HG03097 (cell line): ENCODE measurements around the gene DAPK2.

Experiments used
- ATAC-seq: cut with Tn5 transposase; IDR thresholded peaks from one replicate; pipeline ENCODE4 v1.9.1; 2021; ENCODE audit not compliant: unreplicated experiment, low FRiP score

The DAPK2 gene

GRCh38 chr15:63879995-63880394 lies 166.3 kb downstream of the DAPK2 start:
- ATAC-seq, result no peak

GRCh38 chr15:63879211-63879610 lies 167.1 kb downstream of the DAPK2 start:
- no peak for ATAC-seq

- ATAC-seq, result no peak
Observed at GRCh38 chr15:63877713-63878271, 168.5 kb downstream of the DAPK2 start.

- no peak for ATAC-seq
Observed at GRCh38 chr15:63876085-63876662, 170.1 kb downstream of the DAPK2 start.

GRCh38 chr15:63874616-63875015 lies 171.7 kb downstream of the DAPK2 start:
- no peak for ATAC-seq

GRCh38 chr15:63872759-63873510 lies 173.3 kb downstream of the DAPK2 start:
- no peak for ATAC-seq

GRCh38 chr15:63870487-63871209 lies 175.6 kb downstream of the DAPK2 start:
- ATAC-seq, result no peak

- ATAC-seq, result no peak
Observed at GRCh38 chr15:63870043-63870394, 176.3 kb downstream of the DAPK2 start.

GRCh38 chr15:63869371-63870042 lies 176.8 kb downstream of the DAPK2 start:
- no peak for ATAC-seq

GRCh38 chr15:63864186-63864585 lies 182.1 kb downstream of the DAPK2 start:
- no peak for ATAC-seq

GRCh38 chr15:63861946-63862517 lies 184.3 kb downstream of the DAPK2 start:
- no peak for ATAC-seq

GRCh38 chr15:63860555-63860954 lies 185.7 kb downstream of the DAPK2 start:
- no peak for ATAC-seq

GRCh38 chr15:63860155-63860554 lies 186.1 kb downstream of the DAPK2 start:
- no peak for ATAC-seq

- no peak for ATAC-seq
Observed at GRCh38 chr15:63858881-63859280, 187.4 kb downstream of the DAPK2 start.

GRCh38 chr15:63858448-63858847 lies 187.8 kb downstream of the DAPK2 start:
- ATAC-seq, result no peak

- ATAC-seq, result no peak
Observed at GRCh38 chr15:63857461-63857856, 188.8 kb downstream of the DAPK2 start.
